Measurements from ENCODE around the gene PTPN6.
A peak's percentile ranks its signal among the peaks of the same experiment; 100 is the strongest.

GRCh38 chr12:6961278-6961694 lies 10.1 kb downstream of the PTPN6 start:
- TF ChIP-seq HLTF (IDR thresholded peaks at IDR 0.05) (no peak), ETV1 (tag; conservative IDR thresholded peaks at IDR 0.05; ENCODE audit: low read depth) (no peak), ZNF561 (CRISPR knock-in tag; conservative IDR thresholded peaks at IDR 0.05) (no peak), MXD1 (CRISPR knock-in tag; IDR thresholded peaks at IDR 0.05; ENCODE audit: borderline replicate concordance, poor library complexity, severe bottlenecking) (no peak), TAF15 (IDR thresholded peaks at IDR 0.05; ENCODE audit: low read depth, low read length) (no peak), USF2 (CRISPR knock-in tag; IDR thresholded peaks at IDR 0.05) (no peak), ZNF584 (CRISPR knock-in tag; IDR thresholded peaks at IDR 0.05; ENCODE audit: low read depth) (no peak)
- TF ChIP-seq, protein P1, sequence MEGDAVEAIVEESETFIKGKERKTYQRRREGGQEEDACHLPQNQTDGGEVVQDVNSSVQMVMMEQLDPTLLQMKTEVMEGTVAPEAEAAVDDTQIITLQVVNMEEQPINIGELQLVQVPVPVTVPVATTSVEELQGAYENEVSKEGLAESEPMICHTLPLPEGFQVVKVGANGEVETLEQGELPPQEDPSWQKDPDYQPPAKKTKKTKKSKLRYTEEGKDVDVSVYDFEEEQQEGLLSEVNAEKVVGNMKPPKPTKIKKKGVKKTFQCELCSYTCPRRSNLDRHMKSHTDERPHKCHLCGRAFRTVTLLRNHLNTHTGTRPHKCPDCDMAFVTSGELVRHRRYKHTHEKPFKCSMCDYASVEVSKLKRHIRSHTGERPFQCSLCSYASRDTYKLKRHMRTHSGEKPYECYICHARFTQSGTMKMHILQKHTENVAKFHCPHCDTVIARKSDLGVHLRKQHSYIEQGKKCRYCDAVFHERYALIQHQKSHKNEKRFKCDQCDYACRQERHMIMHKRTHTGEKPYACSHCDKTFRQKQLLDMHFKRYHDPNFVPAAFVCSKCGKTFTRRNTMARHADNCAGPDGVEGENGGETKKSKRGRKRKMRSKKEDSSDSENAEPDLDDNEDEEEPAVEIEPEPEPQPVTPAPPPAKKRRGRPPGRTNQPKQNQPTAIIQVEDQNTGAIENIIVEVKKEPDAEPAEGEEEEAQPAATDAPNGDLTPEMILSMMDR (IDR thresholded peaks at IDR 0.05 in 2 of 3, conservative IDR thresholded peaks at IDR 0.05 in 1 of 3; ENCODE audit: insufficient read depth in 2 of 3, low read depth in 1 of 3, low read length in 3 of 3): no peak
- TF ChIP-seq, protein P2, sequence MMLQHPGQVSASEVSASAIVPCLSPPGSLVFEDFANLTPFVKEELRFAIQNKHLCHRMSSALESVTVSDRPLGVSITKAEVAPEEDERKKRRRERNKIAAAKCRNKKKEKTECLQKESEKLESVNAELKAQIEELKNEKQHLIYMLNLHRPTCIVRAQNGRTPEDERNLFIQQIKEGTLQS (IDR thresholded peaks at IDR 0.05): peak; percentile 79
- TF ChIP-seq, protein P2 (CRISPR knock-in tag; conservative IDR thresholded peaks at IDR 0.05): no peak

Measured in K562 (cell line).